AG10803 (cell line): Measurements from ENCODE around the gene FGF11.

ENCODE experiments used
- DNase-seq: peaks from one replicate; pipeline ENCODE4 v3.0.0; 2010; ENCODE audit warnings: low read depth
- H3K4me3 ChIP-seq: 2 replicates; pipeline ENCODE4 v1.5.1; 2011; ENCODE audit warnings: mild to moderate bottlenecking, low read length, control low read depth
- TF ChIP-seq, protein P1 (sequence below): conservative IDR thresholded peaks from 2 replicates; pipeline ENCODE4 v1.5.1; 2011; ENCODE audit warnings: mild to moderate bottlenecking, low read length, control low read depth, inconsistent platforms

The FGF11 gene

DNA sequence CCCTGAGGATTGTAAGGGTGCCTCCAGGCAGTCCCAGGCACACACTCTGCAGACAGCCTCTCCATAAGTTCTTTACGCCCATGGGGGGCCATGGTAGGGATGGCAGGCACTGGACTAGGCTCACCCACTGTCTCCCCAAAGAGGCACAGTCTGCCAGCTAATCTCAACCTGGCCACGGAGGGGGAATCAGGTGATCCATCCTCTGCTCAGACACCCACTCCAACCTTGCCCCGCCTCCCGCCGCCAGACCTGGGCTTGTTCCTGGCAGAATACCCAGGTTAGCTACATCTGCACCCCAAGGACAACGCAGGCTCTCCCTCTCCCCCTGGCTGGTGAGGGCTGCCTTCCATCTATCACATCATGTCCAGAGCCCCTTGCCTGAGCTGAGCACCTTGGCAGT lies 30.4 kb upstream of the FGF11 start:
- TF ChIP-seq, protein P1, sequence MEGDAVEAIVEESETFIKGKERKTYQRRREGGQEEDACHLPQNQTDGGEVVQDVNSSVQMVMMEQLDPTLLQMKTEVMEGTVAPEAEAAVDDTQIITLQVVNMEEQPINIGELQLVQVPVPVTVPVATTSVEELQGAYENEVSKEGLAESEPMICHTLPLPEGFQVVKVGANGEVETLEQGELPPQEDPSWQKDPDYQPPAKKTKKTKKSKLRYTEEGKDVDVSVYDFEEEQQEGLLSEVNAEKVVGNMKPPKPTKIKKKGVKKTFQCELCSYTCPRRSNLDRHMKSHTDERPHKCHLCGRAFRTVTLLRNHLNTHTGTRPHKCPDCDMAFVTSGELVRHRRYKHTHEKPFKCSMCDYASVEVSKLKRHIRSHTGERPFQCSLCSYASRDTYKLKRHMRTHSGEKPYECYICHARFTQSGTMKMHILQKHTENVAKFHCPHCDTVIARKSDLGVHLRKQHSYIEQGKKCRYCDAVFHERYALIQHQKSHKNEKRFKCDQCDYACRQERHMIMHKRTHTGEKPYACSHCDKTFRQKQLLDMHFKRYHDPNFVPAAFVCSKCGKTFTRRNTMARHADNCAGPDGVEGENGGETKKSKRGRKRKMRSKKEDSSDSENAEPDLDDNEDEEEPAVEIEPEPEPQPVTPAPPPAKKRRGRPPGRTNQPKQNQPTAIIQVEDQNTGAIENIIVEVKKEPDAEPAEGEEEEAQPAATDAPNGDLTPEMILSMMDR = no peak
- H3K4me3 ChIP-seq = no peak overlapping the region
- DNase-seq = no peak

DNA sequence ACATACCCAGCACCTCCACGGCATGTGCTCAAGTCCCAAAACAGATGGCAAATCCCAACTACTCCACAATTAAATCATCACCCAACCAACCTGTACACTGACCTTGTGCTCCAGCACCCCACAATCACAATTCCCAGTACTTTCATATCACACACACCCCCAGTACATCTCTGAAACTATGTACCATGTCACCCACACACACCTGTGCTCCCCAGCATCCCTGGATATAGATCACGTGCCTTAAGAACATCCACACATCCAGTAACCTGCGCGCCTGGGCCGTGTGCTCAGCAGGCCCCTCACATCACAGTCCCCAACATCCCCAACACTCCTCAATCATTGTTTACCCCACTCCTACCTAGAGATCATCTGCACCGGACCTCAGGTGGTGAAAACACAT lies 29.6 kb upstream of the FGF11 start:
- TF ChIP-seq, protein P1 = no peak
- DNase-seq = no peak
- no peak overlapping the region for H3K4me3 ChIP-seq

DNA sequence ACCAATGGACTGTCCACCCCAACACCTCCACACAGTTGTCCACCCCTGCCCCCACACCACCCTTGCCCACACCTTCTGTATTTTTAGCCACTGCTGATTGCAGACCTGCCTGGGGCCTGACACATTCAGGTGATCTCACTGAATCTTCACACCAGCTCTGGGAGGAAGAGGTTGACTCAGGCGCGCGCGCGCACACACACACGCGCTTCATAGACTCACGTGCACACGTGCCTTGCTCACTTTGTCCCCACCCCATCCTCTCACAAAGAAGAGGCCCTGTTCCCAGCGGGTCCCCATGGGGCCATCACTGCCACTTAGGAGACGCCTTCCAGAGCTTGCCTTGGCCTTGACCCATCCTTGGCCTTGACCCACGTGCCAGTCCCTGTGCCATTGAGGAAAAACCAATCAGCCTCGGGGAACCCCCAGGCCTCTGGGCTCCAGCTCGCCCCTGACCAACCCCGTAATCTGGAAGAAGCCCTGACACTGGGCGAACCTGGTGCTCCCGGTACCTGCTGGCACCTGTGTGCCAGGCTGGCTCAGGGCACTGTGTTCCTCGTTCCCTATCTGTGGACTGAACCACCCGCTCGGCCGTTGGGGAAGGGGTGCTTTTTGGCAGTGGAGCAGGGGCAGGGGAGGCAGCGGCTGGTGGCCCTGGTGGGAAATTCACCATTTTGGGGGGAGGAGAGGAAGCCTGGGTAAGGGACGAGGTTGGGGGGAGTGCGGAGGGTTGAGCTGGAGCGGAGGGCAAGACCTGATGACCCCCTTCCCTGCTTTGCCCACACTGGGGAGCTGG lies 28.5 kb upstream of the FGF11 start:
- no peak for DNase-seq
- TF ChIP-seq, protein P1 = no peak
- H3K4me3 ChIP-seq = no peak overlapping the region

DNA sequence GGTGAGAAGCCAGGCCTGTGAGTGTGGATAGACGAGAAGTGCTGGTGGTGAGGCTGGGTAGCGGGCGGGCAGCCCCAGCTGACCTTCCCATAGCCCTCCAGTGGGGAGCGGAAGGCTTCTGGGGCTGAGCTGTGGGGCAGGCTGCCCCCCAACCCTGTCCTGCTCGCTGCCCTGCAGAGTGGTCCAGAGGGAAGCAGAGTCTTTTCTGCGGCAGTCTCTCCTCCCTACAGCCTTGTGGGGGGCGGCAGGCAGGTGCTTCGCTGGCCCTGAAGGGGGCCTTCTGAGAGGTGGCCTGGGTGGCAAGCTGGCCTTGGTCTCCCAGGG lies 27.9 kb upstream of the FGF11 start:
- no peak overlapping the region for H3K4me3 ChIP-seq
- TF ChIP-seq, protein P1 = no peak
- DNase-seq = no peak

DNA sequence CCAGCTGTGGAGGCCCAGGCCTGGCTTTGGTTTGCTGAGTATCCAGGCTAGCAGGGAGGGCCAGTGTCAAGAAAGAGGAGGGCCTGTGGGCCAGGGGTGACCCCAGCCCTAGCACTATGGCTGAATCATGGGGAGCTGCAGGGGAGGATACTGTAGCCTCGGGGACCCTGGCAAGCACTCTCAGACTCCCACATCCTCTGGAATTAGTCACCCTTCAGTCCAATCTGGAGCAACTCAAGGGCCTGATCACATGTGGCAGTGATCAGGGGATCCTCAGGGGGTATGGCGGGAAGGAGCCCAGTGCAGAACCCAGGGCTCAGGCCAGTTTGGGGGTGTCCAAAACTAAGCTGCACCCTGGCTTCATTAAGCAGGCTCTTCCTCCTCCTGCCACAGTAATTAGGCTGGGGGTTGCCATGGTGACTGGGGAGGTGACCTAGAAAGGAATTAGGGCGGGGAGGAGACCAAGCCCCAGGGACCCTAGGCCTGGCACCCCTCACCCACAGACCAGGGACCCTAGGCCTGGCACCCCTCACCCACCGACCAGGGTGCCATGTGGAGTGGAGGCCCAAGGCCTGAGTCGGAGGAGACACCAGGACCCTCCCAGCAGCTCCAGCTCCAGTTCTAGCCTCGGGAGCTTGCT lies 25.8 kb upstream of the FGF11 start:
- peak; percentile 56 for DNase-seq
- TF ChIP-seq, protein P1 = no peak
- H3K4me3 ChIP-seq = no peak overlapping the region

DNA sequence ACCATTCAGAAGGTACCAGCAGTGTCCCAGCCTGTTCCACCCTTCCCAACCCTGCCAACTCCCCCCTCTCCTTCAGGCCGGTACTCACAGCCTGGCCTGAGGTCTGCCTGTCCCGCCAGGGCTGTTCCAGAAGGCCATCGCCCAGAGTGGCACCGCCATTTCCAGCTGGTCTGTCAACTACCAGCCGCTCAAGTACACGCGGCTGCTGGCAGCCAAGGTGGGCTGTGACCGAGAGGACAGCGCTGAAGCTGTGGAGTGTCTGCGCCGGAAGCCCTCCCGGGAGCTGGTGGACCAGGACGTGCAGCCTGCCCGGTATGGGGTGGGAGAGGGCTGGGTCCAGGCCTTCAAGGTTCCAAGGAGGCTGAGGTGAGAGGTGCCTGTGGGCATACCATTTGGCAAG lies 24.5 kb upstream of the FGF11 start:
- no peak for DNase-seq

More for the DNA sequence above, 24.5 kb upstream of the FGF11 start:
- H3K4me3 ChIP-seq = no peak overlapping the region
- TF ChIP-seq, protein P1 = no peak
